GM12875 (cell line): Measurements from ENCODE around the gene ZNF688.
"Not testable (repeated sequence)": the region's sequence is repeated elsewhere in the genome, so short reads cannot be mapped to it uniquely, and the experiment has no call there.

Source experiments
- H3K4me3 ChIP-seq: one replicate; pipeline ENCODE4 v1.5.1; 2011; ENCODE audit warnings: low read depth, low read length, control low read depth
- CTCF ChIP-seq: IDR thresholded peaks from 2 replicates; pipeline ENCODE4 v1.5.1; 2011; ENCODE audit warnings: low read depth, mild to moderate bottlenecking, control low read depth, inconsistent platforms, low read length, moderate library complexity, borderline replicate concordance; ENCODE audit not compliant: insufficient read depth

Gene ZNF688

GRCh38 chr16:30600929-30601328, 29.4 kb upstream of the ZNF688 start:
- TF ChIP-seq CTCF, result no peak
- H3K4me3 ChIP-seq, result no peak overlapping the region

- no peak overlapping the region for H3K4me3 ChIP-seq
- TF ChIP-seq CTCF, result no peak
Measured at GRCh38 chr16:30600215-30600614, 28.7 kb upstream of the ZNF688 start.

GRCh38 chr16:30592871-30593270, 21.4 kb upstream of the ZNF688 start:
- H3K4me3 ChIP-seq, result no peak overlapping the region
- no peak for TF ChIP-seq CTCF

GRCh38 chr16:30590869-30591268, 19.4 kb upstream of the ZNF688 start:
- not testable (repeated sequence) for H3K4me3 ChIP-seq

- H3K4me3 ChIP-seq, result not testable (repeated sequence)
Measured at GRCh38 chr16:30589582-30589981, 18.1 kb upstream of the ZNF688 start.

DNA sequence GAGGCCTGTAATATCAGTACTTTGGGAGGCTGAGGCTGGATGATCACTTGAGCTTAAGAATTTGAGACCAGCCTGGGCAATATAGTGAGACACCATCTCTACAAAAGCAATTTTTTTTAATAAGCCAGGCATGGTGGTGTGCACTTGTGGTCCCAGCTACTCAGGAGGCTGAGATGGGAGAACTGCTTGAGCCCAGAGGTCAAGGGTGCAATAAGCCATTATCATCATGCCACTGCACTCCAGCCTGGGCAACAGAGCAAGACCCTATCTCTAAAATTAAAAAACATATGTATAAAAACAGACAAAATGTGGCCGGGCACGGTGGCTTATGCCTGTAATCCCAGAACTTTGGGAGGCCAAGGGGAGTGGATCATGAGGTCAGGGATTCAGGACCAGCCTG, 17.1 kb upstream of the ZNF688 start:
- no peak for TF ChIP-seq CTCF
- no peak overlapping the region for H3K4me3 ChIP-seq

GRCh38 chr16:30585400-30586191, 14.1 kb upstream of the ZNF688 start, which contains the start of gene ZNF785:
ZNF785 (minus strand) TSS chr16:30585697; CDS start chr16:30585611, 86 bp downstream.
- TF ChIP-seq CTCF, result no peak
- peak within 1 kb of the TSS; percentile 86 for H3K4me3 ChIP-seq

DNA sequence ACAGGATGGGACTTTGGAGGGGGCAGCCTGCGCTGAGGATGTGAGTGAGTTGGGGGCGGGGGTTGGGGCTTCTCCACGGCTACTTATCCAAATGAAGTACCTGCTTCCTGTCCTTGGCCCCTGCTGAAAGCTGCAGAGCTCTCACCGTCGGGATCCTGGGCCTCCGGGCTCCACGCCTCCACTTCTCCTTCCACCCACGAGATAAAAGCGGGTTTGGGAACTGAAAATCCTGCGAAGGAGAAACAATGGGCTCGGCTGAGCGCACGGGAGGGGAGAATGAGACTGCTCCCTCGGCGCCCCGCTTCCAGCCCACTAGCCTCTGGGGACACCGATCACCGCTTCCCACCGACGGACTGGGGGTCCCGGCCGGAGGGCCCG, 13.5 kb upstream of the ZNF688 start:
- peak overlapping the region; percentile 86 for H3K4me3 ChIP-seq
- no peak for TF ChIP-seq CTCF
